ENCODE data around the gene PLAAT4. TPM values are rescaled to one million over a fixed set of nuclear protein-coding genes. Genes with fewer than 3 reads are reported as not detected.

The PLAAT4 gene
- total RNA-seq, 4 donors from 2014 or later, result 18.0 to 40.5 (median 35.9) TPM

GRCh38 chr11:63499874-63500273 lies 36.7 kb upstream of the PLAAT4 start:
- TF ChIP-seq POLR2A (IDR thresholded peaks at IDR 0.05) (no peak), CTCF (IDR thresholded peaks at IDR 0.05) (no peak), POLR2AphosphoS5 (IDR thresholded peaks at IDR 0.05) (no peak), EP300 (IDR thresholded peaks at IDR 0.05) (no peak)
- 91 to 96% methylated on average over 4 of the region's 4 CpGs for WGBS, 2 donors (ENCODE audit: low coverage in 1 of 2)
- ATAC-seq, result no peak
- H3K27me3 ChIP-seq, result no peaks in the 10 kb centered on the region
- H3K9me3 ChIP-seq, result peaks cover 0 to 17% (median 0%) of the 10 kb centered on the region in 3 donors
- peaks cover 0 to 6% (median 1%) of the 10 kb centered on the region in 3 donors for H3K4me1 ChIP-seq
- H3K4me3 ChIP-seq, result no peak overlapping the region
- no peak overlapping the region for H3K27ac ChIP-seq
- no peaks in the 10 kb centered on the region for H3K36me3 ChIP-seq

DNA sequence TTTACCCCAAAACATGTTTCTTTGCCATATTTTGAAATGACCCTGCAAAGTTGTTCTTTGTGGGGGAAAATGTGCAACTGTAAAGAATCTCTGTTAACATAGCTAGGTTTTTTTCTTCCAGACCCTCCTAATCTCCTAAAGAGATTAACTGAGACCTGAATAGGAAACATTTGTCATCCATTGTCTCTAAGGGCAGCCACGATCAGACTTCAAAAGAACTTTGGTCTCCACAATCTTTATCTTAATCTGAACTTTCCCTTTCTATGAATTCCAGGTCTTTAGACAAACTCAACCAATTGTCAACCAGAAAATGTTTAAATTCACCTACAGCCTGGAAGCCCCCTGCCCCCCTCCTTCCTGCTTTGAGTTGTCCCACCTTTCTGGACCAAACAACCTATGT lies 35.4 kb upstream of the PLAAT4 start:
- Histone ChIP-seq H3K27ac (no peak overlapping the region), H3K4me1 (peaks cover 0 to 17% (median 2%) of the 10 kb centered on the region in 3 donors), H3K4me3 (no peak overlapping the region), H3K36me3 (no peaks in the 10 kb centered on the region), H3K27me3 (no peaks in the 10 kb centered on the region), H3K9me3 (peaks cover 0 to 17% (median 0%) of the 10 kb centered on the region in 3 donors)
- 40 to 55% methylated on average over 1 of the region's 1 CpG for WGBS, 2 donors (ENCODE audit: low coverage in 1 of 2)
- TF ChIP-seq EP300 (IDR thresholded peaks at IDR 0.05) (no peak), CTCF (IDR thresholded peaks at IDR 0.05) (no peak), POLR2A (IDR thresholded peaks at IDR 0.05) (no peak), POLR2AphosphoS5 (IDR thresholded peaks at IDR 0.05) (no peak)
- no peak for ATAC-seq

DNA sequence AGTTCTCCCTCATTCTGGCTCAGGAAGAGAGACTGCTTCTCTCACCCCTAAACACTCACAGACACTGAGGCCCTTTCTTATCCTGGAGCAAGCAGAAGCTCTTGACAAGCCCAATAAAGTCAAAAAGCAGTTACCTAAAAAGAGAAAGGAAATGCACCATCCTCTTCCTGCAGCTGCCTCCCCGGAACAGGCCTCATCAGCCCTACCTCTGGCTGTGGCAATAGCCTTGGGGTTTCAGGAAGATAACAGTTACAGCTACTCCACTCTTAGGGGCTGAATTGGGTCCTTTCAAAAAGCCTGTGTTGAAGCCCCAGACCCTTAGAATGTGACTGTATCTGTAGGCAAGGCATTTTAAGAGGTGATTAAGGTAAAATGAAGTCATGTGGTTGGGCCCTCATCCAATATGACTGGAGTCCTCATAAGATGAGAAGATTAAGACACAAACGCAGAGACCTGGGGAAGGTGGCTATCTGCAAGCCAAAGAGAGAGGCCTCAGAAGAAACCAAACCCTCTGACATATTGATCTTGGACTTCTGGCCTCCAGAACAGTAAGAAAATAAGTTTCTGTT lies 34.3 kb upstream of the PLAAT4 start:
- 57 to 80% methylated on average over 1 to 2 of the region's 2 CpGs for WGBS, 2 donors (ENCODE audit: low coverage in 1 of 2)
- H3K36me3 ChIP-seq, result no peaks in the 10 kb centered on the region
- ATAC-seq, result no peak
- H3K9me3 ChIP-seq, result peaks cover 0 to 17% (median 0%) of the 10 kb centered on the region in 3 donors
- no peak overlapping the region for H3K27ac ChIP-seq
- H3K4me3 ChIP-seq, result no peak overlapping the region
- TF ChIP-seq EP300 (IDR thresholded peaks at IDR 0.05) (no peak), POLR2A (IDR thresholded peaks at IDR 0.05) (no peak), POLR2AphosphoS5 (IDR thresholded peaks at IDR 0.05) (no peak), CTCF (IDR thresholded peaks at IDR 0.05) (no peak)
- H3K4me1 ChIP-seq, result peaks cover 0 to 17% (median 2%) of the 10 kb centered on the region in 3 donors
- no peaks in the 10 kb centered on the region for H3K27me3 ChIP-seq

DNA sequence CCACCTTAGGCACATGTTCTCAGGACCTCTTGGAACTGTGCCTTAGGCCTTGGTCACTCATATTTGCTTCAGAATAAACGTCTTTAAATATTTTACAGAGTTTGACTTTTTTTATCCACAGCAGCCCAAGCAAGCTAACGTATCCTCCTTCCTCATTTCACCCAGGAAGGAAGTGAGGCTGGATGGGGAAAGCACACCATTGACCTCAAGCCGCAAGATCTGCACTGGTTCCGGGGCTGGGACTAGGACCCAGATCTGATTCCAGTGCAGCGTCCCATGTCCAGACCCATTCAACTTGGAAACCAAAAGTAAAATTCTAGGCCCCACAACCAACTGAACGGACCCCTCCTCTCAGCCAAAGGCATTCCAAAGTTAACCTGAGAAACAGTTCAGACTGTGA lies 33.1 kb upstream of the PLAAT4 start:
- ATAC-seq, result no peak
- Histone ChIP-seq H3K4me1 (peaks cover 0 to 17% (median 2%) of the 10 kb centered on the region in 3 donors), H3K27me3 (no peaks in the 10 kb centered on the region), H3K36me3 (no peaks in the 10 kb centered on the region), H3K27ac (no peak overlapping the region), H3K9me3 (peaks cover 0 to 17% (median 0%) of the 10 kb centered on the region in 3 donors), H3K4me3 (no peak overlapping the region)
- TF ChIP-seq CTCF (IDR thresholded peaks at IDR 0.05), result no peak
- no peak for TF ChIP-seq POLR2A (IDR thresholded peaks at IDR 0.05)
- TF ChIP-seq EP300 (IDR thresholded peaks at IDR 0.05), result no peak
- no peak for TF ChIP-seq POLR2AphosphoS5 (IDR thresholded peaks at IDR 0.05)
- WGBS, 2 donors (ENCODE audit: low coverage in 1 of 2), result 30 to 83% methylated on average over 1 to 6 of the region's 6 CpGs

DNA sequence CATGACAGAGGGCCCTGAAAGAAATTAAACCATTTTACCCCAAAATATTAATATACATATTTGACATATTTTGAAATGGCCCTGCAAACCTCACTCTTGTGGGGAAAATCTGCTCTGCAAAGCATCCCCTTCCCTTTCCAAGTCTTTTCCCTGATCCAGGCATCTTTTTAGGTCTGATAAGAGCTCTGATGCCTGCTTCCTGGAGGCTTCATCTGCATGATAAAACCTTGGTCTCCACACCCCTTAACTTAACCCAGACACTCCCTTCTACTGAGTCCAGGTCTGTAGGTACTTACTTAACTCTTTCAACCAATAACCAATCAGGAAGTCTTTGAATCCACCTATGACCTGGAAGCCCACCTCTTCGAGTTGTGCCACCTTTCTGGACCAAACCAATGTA lies 32.6 kb upstream of the PLAAT4 start:
- no peak for ATAC-seq
- TF ChIP-seq POLR2A (IDR thresholded peaks at IDR 0.05) (no peak), CTCF (IDR thresholded peaks at IDR 0.05) (no peak), EP300 (IDR thresholded peaks at IDR 0.05) (no peak), POLR2AphosphoS5 (IDR thresholded peaks at IDR 0.05) (no peak)
- 60 to 86% methylated on average over 1 of the region's 1 CpG for WGBS, 2 donors (ENCODE audit: low coverage in 1 of 2)
- H3K4me3 ChIP-seq, result no peak overlapping the region
- H3K9me3 ChIP-seq, result peaks cover 0 to 17% (median 0%) of the 10 kb centered on the region in 3 donors
- no peaks in the 10 kb centered on the region for H3K36me3 ChIP-seq
- no peaks in the 10 kb centered on the region for H3K27me3 ChIP-seq
- peaks cover 0 to 17% (median 2%) of the 10 kb centered on the region in 3 donors for H3K4me1 ChIP-seq
- H3K27ac ChIP-seq, result no peak overlapping the region

All from gastroesophageal sphincter (tissue), 4 donors.